ENCODE results near the gene OLFM3. TPM values are rescaled to one million over a fixed set of nuclear protein-coding genes. Genes with fewer than 3 reads are reported as not detected.

OLFM3 gene
- total RNA-seq, 1 experiment from 2014 or later: not detected

GRCh38 chr1:101847626-101848025 lies 149.1 kb downstream of the OLFM3 start:
- Mint-ChIP-seq H3K27me3 (ENCODE audit: unreplicated experiment) (no peaks in the 10 kb centered on the region), H3K36me3 (ENCODE audit: insufficient read depth, unreplicated experiment) (no peaks in the 10 kb centered on the region), H3K9me3 (ENCODE audit: low read depth, unreplicated experiment) (no peaks in the 10 kb centered on the region), H3K27ac (ENCODE audit: unreplicated experiment) (no peak overlapping the region), H3K4me1 (ENCODE audit: low read depth, unreplicated experiment) (no peaks in the 10 kb centered on the region), H3K4me3 (ENCODE audit: low read depth, unreplicated experiment) (no peak overlapping the region)
- no TSS peak for BruUV-seq (replicated peaks)
- intact Hi-C loops (cut with micrococcal nuclease; ENCODE audit: unreplicated experiment): no loop called here
- no peak for DNase-seq
- CTCF ChIA-PET: interaction anchor here (0.6 kb wide), 1 partner anchor 44 kb away, joined by 4 read pairs; no protein-coding TSS in a partner anchor
- no peak for TF ChIP-seq CTCF (IDR thresholded peaks at IDR 0.05; ENCODE audit: unreplicated experiment)

- no TSS peak for BruUV-seq (replicated peaks)
- Mint-ChIP-seq H3K9me3 (ENCODE audit: low read depth, unreplicated experiment) (no peaks in the 10 kb centered on the region), H3K4me3 (ENCODE audit: low read depth, unreplicated experiment) (no peak overlapping the region), H3K27ac (ENCODE audit: unreplicated experiment) (no peak overlapping the region), H3K36me3 (ENCODE audit: insufficient read depth, unreplicated experiment) (no peaks in the 10 kb centered on the region), H3K27me3 (ENCODE audit: unreplicated experiment) (no peaks in the 10 kb centered on the region), H3K4me1 (ENCODE audit: low read depth, unreplicated experiment) (no peaks in the 10 kb centered on the region)
- CTCF ChIA-PET: no interaction called here
- no peak for TF ChIP-seq CTCF (IDR thresholded peaks at IDR 0.05; ENCODE audit: unreplicated experiment)
- DNase-seq: no peak
- intact Hi-C loops (cut with micrococcal nuclease; ENCODE audit: unreplicated experiment): no loop called here
Measured at GRCh38 chr1:101846820-101847219, 149.9 kb downstream of the OLFM3 start.

DNA sequence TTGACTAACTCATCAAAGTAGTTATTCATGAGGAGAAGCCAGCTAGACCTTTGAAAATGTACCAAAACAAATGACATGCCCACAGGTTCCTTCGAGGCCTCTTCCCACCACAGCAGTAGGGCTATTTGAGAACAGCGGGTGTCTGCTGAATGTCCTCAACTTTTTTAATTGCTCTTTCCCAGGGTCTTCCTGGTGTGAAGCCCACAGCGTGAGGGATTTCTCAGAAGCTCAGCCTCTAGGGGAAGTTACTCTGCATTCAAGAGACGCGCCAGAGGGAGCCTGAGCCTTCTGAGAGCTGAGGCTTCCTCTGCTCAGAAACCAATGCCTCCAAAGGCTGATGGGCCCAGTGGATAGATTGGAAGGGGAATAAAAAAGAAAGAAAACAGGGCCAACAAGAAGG lies 153.6 kb downstream of the OLFM3 start:
- Mint-ChIP-seq H3K9me3 (ENCODE audit: low read depth, unreplicated experiment) (peaks cover 2% of the 10 kb centered on the region), H3K4me3 (ENCODE audit: low read depth, unreplicated experiment) (no peak overlapping the region), H3K27ac (ENCODE audit: unreplicated experiment) (no peak overlapping the region), H3K4me1 (ENCODE audit: low read depth, unreplicated experiment) (no peaks in the 10 kb centered on the region), H3K36me3 (ENCODE audit: insufficient read depth, unreplicated experiment) (no peaks in the 10 kb centered on the region), H3K27me3 (ENCODE audit: unreplicated experiment) (no peaks in the 10 kb centered on the region)
- CTCF ChIA-PET: no interaction called here
- DNase-seq: no peak
- no TSS peak for BruUV-seq (replicated peaks)
- intact Hi-C loops (cut with micrococcal nuclease; ENCODE audit: unreplicated experiment): no loop called here
- no peak for TF ChIP-seq CTCF (IDR thresholded peaks at IDR 0.05; ENCODE audit: unreplicated experiment)

- Mint-ChIP-seq H3K4me1 (ENCODE audit: low read depth, unreplicated experiment) (no peaks in the 10 kb centered on the region), H3K27me3 (ENCODE audit: unreplicated experiment) (no peaks in the 10 kb centered on the region), H3K36me3 (ENCODE audit: insufficient read depth, unreplicated experiment) (no peaks in the 10 kb centered on the region), H3K4me3 (ENCODE audit: low read depth, unreplicated experiment) (no peak overlapping the region), H3K9me3 (ENCODE audit: low read depth, unreplicated experiment) (peaks cover 2% of the 10 kb centered on the region), H3K27ac (ENCODE audit: unreplicated experiment) (no peak overlapping the region)
- intact Hi-C loops (cut with micrococcal nuclease; ENCODE audit: unreplicated experiment): no loop called here
- no TSS peak for BruUV-seq (replicated peaks)
- TF ChIP-seq CTCF (IDR thresholded peaks at IDR 0.05; ENCODE audit: unreplicated experiment): no peak
- DNase-seq: no peak
- CTCF ChIA-PET: no interaction called here
Measured at GRCh38 chr1:101841824-101842223, 154.9 kb downstream of the OLFM3 start.
